ENCODE measurements around the gene CFAP251.

The CFAP251 gene

GRCh38 chr12:122009741-122010140 is 91.3 kb downstream of the CFAP251 start:
- no peak for DNase-seq

- no peak for DNase-seq
Measured at GRCh38 chr12:122012184-122012583, 93.8 kb downstream of the CFAP251 start.

GRCh38 chr12:122013136-122013535 is 94.7 kb downstream of the CFAP251 start:
- no peak for DNase-seq

DNA sequence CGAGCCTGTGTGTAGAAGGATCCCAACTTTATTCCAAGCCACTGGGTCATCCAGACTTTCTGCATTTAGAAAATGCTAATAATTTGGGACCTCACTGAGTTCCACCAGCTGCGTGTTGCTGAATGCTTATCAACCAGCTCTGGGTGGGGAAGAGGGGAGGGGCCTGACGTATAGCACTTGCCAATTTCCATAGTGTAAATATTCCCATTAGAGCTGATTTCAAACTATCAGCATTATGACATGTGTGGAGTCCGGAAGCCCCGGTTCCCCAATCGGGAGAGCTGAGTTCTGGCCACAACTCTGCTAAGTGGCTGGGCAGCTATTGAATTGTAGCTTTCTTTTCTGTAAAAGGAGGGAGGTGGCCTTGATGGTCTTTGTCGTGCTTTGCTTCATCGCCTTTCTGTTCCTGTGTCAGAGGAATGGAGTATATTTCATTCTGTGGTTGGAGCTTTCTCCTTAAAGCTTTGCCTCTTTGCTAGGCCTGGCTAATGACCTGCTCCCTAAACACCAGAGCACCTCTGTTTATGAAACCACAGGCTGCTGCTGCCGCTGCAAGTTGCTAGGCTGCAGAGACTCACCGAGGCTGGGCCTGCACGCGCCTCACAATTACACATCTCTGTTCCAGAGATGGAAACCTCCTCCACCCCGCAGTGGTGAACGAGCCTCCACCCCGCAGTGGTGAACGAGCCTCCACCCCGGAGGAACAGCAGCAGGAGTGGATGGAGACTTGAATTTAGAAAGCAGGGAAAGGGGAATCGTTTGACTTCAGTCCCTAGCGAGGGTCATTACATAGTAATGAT is 95.6 kb downstream of the CFAP251 start:
- DNase-seq, result no peak

GRCh38 chr12:122014781-122015180 is 96.4 kb downstream of the CFAP251 start:
- DNase-seq, result no peak

DNA sequence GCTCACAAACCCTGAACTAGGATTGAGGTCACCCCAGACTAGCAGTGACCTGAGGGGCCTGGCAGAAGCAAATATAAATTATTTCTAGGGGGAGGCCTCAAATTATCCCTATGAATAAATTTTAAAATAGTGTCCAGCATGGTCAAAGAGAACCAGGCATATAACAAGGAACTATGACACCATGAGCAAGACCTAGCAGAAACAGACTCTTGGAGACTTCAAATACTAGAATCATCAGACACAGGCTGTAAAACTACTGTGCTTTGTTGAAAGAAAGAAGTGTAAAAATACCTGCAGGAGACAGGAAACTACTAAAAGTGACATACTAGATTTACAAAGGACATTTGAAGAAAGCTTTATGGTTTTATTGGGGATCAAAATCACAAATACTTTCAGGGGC is 100.1 kb downstream of the CFAP251 start:
- no peak for DNase-seq

DNA sequence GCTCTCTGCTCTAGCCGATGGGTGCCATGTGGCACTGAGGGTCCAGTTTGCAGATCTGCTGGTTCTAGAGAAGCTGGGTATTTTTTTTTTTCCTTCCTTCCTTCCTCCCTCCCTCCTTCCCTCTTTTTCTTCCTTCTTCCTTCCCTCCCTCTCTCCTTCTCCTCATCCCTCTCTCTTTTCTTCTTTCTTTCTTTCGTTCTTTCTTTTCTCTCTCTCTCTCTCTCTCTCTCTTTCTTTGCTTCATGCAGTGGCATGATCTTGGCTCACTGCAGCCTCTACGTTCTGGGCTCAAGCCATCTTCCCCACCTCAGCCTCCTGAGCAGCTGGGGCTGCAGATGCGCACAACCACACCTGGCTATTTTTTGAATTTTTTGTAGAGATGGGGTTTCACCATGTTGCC is 100.5 kb downstream of the CFAP251 start:
- no peak for DNase-seq

- no peak for DNase-seq
Measured at GRCh38 chr12:122020795-122021192, 102.4 kb downstream of the CFAP251 start.

DNA sequence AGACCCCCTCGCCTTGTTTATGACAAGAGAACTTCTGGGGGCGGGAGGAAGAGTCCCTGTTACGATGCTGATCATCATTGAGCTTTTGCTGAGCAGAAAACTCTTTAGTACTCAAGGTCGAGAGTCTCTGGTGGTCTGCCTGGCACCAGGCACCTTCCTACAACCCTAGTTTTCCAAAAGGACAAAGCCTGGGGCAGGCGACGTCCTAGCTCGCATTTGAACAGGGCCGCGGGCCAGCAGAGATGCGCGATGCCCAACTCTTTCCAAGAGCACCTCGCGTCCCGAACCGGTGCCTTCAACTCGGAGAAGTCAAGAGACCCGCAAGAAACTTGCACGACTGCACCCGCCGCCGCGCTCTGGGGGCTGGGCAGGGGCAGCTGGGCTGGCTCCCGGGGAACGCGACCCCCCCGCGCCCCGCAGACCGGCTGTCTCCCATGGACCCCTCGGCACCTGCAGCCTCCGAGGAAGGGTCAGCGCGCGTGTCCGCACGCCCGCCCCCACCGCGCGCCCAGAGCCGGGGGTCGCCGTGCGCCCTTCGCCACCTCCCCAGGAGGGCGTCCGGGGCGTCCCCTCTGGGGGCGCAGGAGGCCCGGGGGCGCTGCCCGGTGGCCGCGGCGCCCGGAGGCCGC is 102.9 kb downstream of the CFAP251 start:
- no peak for DNase-seq

- DNase-seq, result peak; percentile 70
Measured at GRCh38 chr12:122021822-122022392, 103.5 kb downstream of the CFAP251 start, which contains the start of gene BCL7A. Gene BCL7A (plus strand): TSS chr12:122021884. CDS start chr12:122022092, 208 bp downstream.

DNA sequence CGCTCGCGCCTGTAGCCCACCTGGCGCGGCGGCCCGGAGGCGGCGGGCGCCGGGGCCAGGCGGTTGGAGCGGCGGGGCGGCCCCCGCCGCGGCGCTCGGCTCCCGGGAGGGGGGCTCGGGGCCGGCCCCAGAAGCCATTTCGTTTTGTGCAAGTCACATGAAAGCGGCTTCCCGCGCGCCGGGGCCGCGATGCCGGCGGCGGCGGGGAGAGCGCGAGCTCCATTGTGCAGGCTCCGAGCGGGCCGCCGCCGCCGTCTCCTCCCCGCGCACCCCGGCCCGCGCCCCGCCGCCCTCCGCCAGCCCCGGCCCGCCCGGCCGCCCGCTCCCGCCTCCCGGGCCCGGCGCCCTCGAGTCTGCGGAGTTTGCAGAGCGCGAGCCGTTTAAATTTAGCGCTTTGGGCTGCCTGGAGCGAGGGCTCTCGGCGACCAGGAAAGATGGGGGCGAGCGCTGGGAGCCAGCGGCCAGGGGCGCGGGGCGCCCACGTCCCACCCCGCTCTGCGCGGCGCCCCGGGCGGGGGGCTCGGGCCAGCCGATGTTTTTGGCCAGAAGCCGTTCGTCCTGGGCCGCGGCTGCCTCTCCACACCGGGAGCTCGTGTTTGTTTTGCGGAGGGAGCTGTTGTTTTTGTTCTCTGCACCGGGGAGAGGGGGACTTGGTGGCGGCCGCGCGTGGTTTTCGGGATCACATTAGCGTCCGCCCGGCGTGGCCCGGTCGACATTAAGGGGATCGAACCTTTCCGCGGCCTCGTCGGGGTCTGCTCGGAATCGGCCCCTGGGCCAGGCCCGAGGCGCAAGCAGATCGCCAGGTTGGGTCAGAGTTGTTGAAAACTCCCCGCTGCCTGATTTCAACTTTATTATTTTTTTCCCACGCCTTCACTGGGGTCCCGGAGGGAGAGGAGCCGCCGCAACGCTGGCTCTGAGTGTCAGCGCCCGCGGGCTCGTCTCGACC is 104.3 kb downstream of the CFAP251 start:
- DNase-seq, result peak; percentile 36

DNA sequence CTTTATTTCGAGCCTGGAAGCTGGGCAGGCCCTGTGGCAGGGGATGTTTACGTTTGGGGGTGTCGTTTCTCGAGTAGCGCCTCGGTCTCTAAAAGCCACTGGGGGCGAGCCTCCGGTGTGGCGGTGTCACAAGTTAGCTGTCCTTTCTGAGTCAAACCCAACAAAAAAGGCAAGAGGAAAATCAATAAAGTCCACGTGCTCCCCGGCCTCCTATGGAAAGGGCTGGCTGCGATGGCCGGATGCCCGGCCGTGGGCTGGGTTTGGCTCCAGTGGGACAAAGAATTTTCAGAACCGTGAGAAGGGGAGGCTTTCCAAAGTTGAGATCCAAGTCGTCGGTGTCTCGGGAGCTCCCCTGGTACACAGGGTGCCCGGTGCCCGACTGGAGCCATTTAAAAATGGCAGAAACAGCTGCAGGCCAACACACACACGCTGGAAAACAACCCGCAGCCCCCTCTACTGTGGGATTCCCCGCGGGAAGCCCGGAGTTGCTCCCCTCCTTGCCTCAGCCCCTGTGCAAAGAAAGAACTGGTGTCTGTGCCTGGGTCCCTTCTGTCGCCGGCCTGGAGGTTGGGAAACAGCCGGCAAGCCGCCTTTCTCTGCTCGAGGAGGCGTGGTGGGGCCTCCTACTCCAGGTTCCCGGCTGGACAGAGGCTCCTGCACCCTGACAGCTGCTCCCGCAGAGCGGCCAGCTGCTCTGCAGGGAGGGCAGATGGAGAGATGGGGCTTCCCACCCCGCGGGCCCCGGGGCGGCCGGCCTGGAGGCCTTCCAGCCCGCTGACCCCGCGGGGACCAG is 105.1 kb downstream of the CFAP251 start:
- DNase-seq, result no peak

- no peak for DNase-seq
Measured at GRCh38 chr12:122024132-122024785, 105.9 kb downstream of the CFAP251 start.

- no peak for DNase-seq
Measured at GRCh38 chr12:122026706-122027333, 108.4 kb downstream of the CFAP251 start.

GRCh38 chr12:122028165-122028904 is 109.9 kb downstream of the CFAP251 start:
- no peak for DNase-seq

GRCh38 chr12:122028905-122029560 is 110.6 kb downstream of the CFAP251 start:
- DNase-seq, result peak; percentile 27

- no peak for DNase-seq
Measured at GRCh38 chr12:122029620-122030423, 111.4 kb downstream of the CFAP251 start.

DNA sequence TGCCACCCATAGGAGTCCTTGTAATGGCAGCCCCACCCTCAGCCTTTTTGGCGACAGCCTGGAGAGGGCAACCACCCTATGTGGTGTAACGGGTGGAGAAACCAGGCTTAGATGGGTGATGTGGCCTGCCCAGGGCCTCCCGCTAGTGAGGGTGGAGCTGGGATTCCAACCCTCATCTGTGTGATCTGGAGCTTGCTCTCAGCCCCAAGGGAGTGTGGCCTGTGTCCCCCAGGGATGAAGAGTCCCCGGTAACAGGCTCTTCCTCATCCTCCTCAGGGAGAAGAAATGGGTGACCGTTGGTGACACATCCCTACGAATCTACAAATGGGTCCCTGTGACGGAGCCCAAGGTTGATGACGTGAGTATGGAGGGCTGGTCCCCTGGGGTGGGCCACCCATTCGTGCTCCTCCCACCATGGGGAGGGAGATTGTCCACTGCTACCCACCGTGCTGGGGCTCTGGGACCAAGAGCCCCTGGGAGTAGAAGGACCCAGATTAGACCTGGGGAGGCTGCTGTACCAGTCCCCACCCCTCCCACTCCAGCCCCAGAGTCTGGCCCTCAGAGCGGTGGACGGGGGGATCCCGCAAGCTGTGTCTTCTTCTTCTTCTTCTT is 112.1 kb downstream of the CFAP251 start:
- DNase-seq, result no peak

Measured in CD4-positive, alpha-beta T cell treated with Interleukin-21 for 1 hour (primary cell).